Activated naive CD4-positive, alpha-beta T cell treated with anti-CD3 and anti-CD28 coated beads, Interleukin-2, amount 50 U/mL, for 16 hours (primary cell): Measurements from ENCODE around the gene OR2D2.
"Not testable (repeated sequence)": the region's sequence is repeated elsewhere in the genome, so short reads cannot be mapped to it uniquely, and the experiment has no call there.

Experiments used
- DNase-seq: peaks from one replicate; pipeline ENCODE4 v3.0.0-alpha.2; 2020

Gene OR2D2

DNA sequence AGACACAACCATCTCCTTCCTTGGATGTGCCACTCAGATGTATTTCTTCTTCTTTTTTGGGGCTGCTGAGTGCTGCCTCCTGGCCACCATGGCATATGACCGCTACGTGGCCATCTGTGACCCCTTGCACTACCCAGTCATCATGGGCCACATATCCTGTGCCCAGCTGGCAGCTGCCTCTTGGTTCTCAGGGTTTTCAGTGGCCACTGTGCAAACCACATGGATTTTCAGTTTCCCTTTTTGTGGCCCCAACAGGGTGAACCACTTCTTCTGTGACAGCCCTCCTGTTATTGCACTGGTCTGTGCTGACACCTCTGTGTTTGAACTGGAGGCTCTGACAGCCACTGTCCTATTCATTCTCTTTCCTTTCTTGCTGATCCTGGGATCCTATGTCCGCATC, 15.4 kb downstream of the OR2D2 start:
- DNase-seq: no peak

DNA sequence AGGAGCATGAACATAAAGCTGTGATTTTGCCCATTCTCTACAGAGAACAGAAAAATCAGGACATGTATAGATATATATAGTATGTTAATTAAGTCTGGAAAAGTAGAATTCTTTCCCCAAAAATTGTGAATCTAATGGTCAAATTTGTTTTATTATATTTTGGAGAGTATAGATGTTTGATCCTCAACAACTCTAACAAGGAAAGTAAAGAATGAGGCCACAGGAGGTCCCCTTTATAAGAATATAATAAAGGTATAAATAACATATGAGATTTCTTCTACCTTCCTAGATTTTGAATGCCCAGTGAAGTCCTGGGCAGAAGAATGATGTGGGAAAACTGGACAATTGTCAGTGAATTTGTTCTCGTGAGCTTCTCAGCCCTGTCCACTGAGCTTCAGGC, 16.0 kb downstream of the OR2D2 start, which contains the start of gene OR10A4:
Gene OR10A4, plus strand, starts transcription at position 301 of the 400 bp plus-strand sequence. Its CDS starts 23 bp downstream, at position 324.
- no peak for DNase-seq

DNA sequence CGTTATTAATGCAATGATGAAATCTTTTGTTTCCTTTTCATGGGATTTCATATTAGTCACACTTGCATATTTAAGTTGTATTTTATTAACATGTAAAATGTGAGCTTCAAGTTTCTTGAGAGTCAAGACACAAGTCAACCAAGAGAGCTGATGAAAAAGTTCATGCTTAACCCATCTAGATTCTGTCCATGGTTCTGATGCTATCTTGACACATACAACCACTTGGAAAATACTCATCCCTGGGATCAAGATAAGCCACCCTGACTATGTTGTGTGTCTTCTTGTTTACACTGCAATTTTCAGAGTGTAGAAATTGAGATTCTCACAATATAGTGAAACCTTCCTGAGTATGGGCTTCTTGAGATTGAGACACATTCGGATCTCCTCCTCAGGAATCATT, 16.5 kb downstream of the OR2D2 start:
- no peak for DNase-seq

DNA sequence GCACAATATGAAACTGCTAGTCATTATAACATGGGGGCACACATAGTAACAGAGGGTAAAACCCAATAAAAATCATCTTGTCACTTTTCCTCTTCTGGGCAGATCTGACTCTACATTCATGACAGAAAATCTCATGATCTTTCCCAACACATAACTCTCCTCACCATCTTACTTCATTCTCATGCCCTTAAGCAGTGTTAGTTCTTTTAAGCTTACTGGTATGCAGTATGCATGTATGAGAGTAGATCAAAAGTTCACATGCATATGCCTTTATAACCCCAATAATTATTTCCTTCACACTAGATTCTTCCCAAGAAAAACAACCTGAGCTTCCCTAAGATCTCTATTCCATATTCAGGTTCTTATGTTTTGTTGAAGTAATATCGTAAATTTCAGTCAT, 21.0 kb downstream of the OR2D2 start:
- no peak for DNase-seq

DNA sequence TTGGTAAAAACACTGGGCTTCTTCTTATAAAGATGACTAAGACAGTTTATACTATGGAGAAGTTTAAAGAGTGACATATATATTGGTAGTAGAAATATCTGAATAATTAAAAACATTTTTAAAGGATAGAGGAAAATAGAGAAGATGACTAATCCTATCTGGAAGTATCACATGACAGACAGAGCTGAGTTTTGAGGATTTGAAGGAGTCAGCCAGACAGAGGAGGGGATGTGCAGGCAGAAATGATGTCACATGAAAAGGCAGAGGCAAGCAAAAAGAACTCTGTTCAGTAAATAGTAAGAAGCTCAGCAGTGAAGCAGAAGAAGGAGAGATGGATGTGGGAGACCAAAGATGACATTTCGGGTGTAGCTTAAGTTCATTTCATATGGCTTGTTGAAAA, 27.9 kb downstream of the OR2D2 start:
- DNase-seq: no peak

DNA sequence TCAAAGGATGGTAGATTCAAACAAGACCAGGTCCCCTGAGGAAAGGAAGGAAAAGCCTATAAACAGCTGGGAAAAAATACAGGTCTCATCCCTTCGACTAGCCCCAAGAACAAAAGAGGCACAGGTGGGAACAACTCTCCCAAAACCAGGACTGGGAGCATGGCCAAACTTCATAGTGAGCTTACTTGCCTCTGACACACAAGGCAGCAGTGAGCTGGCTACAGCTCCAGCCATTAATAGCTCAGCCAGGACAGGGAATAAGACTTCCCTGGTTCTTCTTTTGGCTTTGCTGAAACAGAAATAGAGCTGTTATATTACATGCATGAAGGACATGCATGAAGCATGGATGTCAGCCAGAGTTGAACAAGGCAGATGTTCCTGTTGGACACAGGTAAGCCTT, 29.3 kb downstream of the OR2D2 start, which contains the start of gene OR10A2:
Gene OR10A2, plus strand, starts transcription at position 97 of the 400 bp plus-strand sequence. CDS start 6,698 bp downstream, outside the sequence.
- DNase-seq: no peak

DNA sequence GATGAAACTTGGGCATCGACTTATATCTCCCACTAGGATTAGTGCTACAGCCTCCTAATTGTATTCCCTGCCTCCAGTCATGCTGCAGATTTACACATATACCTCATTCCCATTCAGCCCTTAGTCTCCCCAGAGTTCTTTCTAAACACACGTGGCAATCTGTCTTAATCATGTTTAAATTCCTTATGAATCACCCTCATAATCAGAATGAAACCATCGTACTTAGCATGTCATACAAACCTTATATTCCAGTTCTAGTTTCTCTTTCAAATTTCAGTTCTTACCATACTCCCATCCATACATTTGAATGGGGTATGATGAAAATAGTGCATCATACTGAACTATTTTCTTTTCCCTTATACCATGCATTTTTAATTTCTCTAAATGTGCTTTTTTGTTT, 35.4 kb downstream of the OR2D2 start:
- DNase-seq: no peak

DNA sequence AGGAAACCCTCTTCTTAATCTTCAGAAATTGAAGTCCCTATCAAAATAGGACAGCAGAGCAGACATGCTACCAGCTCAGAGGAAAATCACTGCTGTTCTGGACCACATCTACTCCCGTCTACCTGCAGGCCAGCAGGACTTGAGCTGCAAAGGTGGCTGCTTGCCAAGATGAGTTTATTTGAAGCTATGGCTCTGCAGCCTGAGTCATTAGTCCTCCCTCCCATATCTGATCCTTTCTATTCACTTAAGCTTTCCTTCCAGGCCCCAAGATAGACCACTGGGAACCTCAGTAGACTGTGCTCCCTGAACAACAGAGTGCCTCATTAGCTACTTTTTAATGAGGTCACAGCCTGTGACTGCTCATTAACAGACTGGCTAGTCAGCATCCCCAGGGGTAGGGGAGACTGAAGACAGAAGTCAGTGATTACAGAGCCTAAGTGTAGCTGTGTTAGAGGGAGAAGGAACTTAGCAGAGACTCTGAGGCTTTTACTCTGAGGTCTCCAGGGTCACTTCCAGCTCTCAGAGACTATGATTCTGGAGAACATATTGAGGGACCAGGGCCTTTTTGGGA, 36.2 kb downstream of the OR2D2 start:
- no peak for DNase-seq

DNA sequence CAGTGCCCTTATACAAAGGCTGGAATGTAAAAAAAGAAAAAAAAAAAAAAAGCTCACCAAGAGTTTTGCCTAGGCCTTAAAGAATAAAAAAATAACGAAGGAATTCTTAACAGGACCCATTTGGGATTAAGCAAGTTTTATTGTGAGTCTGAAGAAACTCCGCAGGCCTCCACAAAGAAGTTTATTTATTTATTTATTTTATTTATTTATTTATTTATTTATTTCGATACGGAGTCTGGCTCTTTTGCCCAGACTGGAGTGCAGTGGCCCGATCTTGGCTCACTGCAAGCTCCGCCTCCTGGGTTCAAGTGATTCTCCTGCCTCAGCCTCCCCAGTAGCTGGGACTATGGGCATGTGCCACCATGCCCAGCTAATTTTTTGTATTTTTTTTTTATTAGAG, 37.5 kb downstream of the OR2D2 start:
- DNase-seq: not testable (repeated sequence)

DNA sequence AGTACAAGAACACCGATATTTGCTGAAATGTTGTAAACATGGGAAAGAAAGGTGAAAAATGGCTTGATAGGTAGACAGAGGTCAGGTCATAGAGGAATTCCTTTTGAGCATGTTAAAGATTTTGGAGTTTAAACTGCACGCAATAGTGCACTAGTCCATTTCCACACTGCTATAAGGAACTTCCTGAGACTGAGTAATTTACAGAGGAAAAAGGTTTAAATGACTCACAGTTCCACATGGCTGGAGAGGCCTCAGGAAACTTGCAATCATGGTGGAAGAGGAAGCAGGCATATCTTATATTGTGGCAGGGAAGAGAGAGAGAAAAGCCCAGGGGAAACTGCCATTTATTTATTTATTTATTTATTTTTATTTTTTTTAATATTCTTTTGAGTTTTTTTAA, 41.8 kb downstream of the OR2D2 start:
- DNase-seq: no peak

DNA sequence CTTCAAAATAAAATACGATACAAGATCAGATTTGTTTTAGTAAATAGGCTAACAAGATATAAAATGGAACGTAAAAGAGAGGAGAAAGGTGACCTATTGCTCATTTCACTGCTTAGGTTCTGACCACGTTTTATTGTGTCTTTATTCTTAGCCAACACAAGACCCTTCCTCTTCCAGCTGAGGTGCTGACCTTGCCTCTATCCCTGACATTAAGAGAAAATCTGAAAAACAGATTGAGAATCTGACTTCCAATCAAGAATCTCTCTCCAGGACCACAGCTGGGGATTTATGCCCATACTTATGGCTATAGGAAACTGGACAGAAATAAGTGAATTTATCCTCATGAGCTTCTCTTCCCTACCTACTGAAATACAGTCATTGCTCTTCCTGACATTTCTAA, 46.9 kb downstream of the OR2D2 start, which contains the start of gene OR10A5:
Gene OR10A5, plus strand, starts transcription at position 301 of the 400 bp plus-strand sequence. Its CDS starts 0 bp downstream, at position 301.
- DNase-seq: no peak

DNA sequence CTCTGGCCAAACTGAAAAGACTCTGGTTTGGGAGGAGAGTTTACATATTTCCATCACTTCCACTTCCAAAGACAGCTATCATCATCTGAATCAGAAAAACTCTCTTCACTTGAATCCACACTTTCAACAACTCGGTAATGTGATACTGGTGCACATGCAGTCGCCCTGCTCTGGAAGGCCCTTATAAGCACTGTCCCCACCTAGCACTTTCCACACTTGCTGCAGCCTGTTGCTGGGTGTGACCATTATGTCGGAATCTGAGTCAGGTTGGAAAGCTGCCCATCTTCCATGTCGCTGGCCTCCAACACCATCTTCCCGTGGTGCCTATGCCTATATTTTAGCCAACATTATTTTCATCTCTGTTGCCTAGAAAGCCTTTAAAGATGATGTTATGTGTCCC, 47.9 kb downstream of the OR2D2 start:
- no peak for DNase-seq

DNA sequence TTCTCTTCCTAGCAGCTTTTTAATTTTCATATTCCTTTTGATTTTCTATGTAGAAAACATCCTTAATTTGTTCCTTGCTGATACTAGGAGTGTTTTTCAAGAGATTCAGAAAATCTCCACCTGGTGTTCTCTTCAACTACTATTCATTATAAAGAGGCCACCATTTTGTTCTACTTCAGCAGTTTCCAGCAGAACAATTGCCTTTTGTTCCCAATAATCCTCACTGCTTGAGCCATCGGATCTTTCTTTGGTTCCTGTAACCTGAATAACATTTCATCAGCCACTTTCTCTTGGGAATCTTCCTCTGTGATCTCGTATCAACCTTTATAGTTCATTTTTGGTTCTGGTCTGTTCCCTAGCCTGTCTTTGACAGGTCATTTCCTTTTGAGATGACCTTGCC, 48.6 kb downstream of the OR2D2 start:
- DNase-seq: no peak

DNA sequence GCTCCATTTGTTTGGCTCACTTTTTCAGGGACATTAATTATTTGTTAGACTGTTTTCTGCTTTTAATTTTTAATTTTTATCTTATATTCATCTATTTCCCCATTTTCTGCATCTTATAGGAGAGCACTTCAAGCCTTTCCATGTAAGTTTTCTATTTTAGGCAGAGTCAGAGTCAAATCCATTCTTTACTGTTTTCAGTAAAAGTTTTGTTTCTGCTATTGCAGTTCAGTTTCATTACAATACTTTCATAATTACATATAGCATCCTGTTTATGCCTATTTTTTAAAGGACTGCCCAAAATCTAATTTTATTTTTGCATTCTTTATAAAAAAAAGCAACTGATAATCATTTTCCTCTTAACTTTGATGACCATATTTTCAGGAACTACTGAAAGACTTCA, 50.6 kb downstream of the OR2D2 start:
- DNase-seq: no peak
